Measurements from ENCODE around the gene LRG1. TPM values are rescaled to one million over a fixed set of nuclear protein-coding genes. Genes with fewer than 3 reads are reported as not detected.

Gene LRG1
- total and polyA plus RNA-seq, 2 of the 13 experiments (the other 11 are each of a cell fraction or from before 2014, with no cell fraction given) = 12.0 to 39.3 TPM

DNA sequence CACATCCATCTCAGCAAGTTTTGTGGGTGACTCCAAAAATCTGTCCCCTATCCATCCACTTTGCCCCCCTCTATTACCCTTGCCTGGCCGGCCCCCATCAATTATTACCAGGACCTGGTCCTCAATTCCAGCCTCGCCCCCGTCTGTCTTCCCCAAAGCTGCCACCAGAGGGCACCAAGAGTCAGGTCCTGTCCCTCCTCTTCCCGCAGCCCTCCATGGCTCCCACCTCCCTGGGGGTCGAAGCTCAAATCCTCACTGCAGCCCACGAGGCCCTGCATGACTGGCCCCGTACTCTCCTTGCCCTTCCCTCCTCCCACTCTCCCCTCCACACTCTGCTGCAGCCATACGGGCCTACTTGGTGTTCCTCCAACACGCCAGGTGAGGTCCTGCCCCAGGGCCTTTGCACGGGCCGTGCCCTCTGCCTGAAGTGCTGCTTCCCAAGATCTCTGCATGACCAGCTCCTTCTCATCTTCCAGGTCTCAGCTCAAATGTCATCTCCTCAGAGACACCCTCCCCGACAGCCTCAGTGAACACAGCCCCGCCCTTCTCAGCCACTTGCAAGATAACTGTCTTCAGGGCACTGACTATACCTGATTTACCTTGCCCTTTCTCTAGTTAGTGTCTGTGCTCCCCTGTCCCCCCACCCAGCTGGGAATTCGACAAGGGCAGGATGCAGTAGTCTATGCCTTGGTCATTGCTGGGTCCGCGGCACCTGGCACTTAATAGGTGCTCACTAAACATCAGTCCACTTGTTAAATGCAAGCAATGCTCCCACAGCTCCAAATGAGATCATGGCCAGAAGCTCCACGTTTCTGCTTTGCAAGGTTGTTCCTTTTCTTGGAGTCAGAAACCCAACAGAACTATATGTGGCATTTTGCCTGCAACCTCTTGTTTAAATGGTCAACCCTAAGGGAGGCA is 36.4 kb upstream of the LRG1 start (continued):
- TF ChIP-seq, protein P1, sequence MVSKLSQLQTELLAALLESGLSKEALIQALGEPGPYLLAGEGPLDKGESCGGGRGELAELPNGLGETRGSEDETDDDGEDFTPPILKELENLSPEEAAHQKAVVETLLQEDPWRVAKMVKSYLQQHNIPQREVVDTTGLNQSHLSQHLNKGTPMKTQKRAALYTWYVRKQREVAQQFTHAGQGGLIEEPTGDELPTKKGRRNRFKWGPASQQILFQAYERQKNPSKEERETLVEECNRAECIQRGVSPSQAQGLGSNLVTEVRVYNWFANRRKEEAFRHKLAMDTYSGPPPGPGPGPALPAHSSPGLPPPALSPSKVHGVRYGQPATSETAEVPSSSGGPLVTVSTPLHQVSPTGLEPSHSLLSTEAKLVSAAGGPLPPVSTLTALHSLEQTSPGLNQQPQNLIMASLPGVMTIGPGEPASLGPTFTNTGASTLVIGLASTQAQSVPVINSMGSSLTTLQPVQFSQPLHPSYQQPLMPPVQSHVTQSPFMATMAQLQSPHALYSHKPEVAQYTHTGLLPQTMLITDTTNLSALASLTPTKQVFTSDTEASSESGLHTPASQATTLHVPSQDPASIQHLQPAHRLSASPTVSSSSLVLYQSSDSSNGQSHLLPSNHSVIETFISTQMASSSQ (IDR thresholded peaks at IDR 0.05; ENCODE audit: low read depth) = no peak
- TF ChIP-seq, protein P1 (CRISPR knock-in tag; IDR thresholded peaks at IDR 0.05; ENCODE audit: borderline replicate concordance) = peak; percentile 33; the same call in 1 of the 2 replicates
- TF ChIP-seq ZNF430 (CRISPR knock-in tag; IDR thresholded peaks at IDR 0.05) = no peak
- TF ChIP-seq GTF2F1 (IDR thresholded peaks at IDR 0.05; ENCODE audit: low read length) = no peak
- TF ChIP-seq SMAD3 (CRISPR knock-in tag; IDR thresholded peaks at IDR 0.05) = no peak
- no peak for TF ChIP-seq RFXANK (CRISPR knock-in tag; IDR thresholded peaks at IDR 0.05)
- TF ChIP-seq NFRKB (IDR thresholded peaks at IDR 0.05) = no peak
- TF ChIP-seq RXRA (CRISPR knock-in tag; IDR thresholded peaks at IDR 0.05) = no peak
- TF ChIP-seq ZNF24 (IDR thresholded peaks at IDR 0.05) = no peak
- peak in 1 of 2 experiments; percentile 25; a peak in 1 of 4 replicates for TF ChIP-seq NR2F1 (CRISPR knock-in tag; IDR thresholded peaks at IDR 0.05)
- TF ChIP-seq CREB1 (IDR thresholded peaks at IDR 0.05) = no peak
- TF ChIP-seq CREB1 (CRISPR knock-in tag; IDR thresholded peaks at IDR 0.05) = no peak
- no peak for TF ChIP-seq JUND (CRISPR knock-in tag; IDR thresholded peaks at IDR 0.05)
- TF ChIP-seq ZSCAN20 (CRISPR knock-in tag; IDR thresholded peaks at IDR 0.05; ENCODE audit: borderline replicate concordance) = no peak
- no peak for TF ChIP-seq ZNF550 (CRISPR knock-in tag; IDR thresholded peaks at IDR 0.05; ENCODE audit: borderline replicate concordance)
- TF ChIP-seq MED13 (CRISPR knock-in tag; IDR thresholded peaks at IDR 0.05) = no peak
- TF ChIP-seq, protein P2, sequence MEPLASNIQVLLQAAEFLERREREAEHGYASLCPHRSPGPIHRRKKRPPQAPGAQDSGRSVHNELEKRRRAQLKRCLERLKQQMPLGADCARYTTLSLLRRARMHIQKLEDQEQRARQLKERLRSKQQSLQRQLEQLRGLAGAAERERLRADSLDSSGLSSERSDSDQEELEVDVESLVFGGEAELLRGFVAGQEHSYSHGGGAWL (CRISPR knock-in tag; IDR thresholded peaks at IDR 0.05) = no peak
- TF ChIP-seq TBL1XR1 (IDR thresholded peaks at IDR 0.05; ENCODE audit: borderline replicate concordance, low read length, partially characterized antibody) = no peak
- no peak for TF ChIP-seq PBX3 (CRISPR knock-in tag; IDR thresholded peaks at IDR 0.05; ENCODE audit: borderline replicate concordance)
- no peak for TF ChIP-seq ZZZ3 (CRISPR knock-in tag; IDR thresholded peaks at IDR 0.05; ENCODE audit: borderline replicate concordance)
- TF ChIP-seq, protein P3, sequence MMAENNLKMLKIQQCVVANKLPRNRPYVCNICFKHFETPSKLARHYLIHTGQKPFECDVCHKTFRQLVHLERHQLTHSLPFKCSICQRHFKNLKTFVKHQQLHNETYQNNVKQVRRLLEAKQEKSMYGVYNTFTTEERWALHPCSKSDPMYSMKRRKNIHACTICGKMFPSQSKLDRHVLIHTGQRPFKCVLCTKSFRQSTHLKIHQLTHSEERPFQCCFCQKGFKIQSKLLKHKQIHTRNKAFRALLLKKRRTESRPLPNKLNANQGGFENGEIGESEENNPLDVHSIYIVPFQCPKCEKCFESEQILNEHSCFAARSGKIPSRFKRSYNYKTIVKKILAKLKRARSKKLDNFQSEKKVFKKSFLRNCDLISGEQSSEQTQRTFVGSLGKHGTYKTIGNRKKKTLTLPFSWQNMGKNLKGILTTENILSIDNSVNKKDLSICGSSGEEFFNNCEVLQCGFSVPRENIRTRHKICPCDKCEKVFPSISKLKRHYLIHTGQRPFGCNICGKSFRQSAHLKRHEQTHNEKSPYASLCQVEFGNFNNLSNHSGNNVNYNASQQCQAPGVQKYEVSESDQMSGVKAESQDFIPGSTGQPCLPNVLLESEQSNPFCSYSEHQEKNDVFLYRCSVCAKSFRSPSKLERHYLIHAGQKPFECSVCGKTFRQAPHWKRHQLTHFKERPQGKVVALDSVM (CRISPR knock-in tag; IDR thresholded peaks at IDR 0.05) = no peak
- TF ChIP-seq ZNF160 (CRISPR knock-in tag; IDR thresholded peaks at IDR 0.05) = peak; percentile 71; the same call in 1 of the 2 replicates
- TF ChIP-seq ZNF552 (CRISPR knock-in tag; IDR thresholded peaks at IDR 0.05; ENCODE audit: borderline replicate concordance) = no peak
- 0 out of 2 replicates have a peak, but pooled peaks have one; percentile 25 for TF ChIP-seq KMT2A (CRISPR knock-in tag; IDR thresholded peaks at IDR 0.05)
